ENCODE results near the gene TMEM169.
"Not testable (repeated sequence)": the region's sequence is repeated elsewhere in the genome, so short reads cannot be mapped to it uniquely, and the experiment has no call there.

Gene TMEM169

DNA sequence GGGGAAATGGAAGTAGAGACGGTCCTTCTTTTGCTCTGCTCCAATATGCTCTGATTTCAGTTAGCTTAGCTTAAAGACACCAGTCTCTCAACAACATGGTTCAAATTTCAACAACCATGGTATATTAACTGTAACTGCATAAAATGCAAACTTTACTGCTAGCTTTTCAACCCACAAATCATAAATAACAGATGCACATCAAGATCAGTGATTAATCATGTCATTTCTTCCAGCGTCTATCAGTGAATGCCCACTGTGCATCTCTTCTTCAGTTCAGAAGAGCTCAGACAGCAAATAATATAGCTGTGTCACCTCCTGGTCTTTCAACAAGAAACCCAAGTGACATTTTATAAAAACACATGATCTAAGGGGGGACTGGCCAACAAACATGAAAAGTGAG, 12.7 kb upstream of the TMEM169 start:
- Histone ChIP-seq H3K4me1 (ENCODE audit: control insufficient read depth in 1 of 2, insufficient read depth in 2 of 2, low read length in 2 of 2) (peaks cover 0 to 4% of the 10 kb centered on the region in 2 donors), H3K4me3 (ENCODE audit: low read depth in 1 of 2, low read length in 2 of 2) (no peak overlapping the region), H3K27ac (ENCODE audit: low read depth, low read length) (no peak overlapping the region)

DNA sequence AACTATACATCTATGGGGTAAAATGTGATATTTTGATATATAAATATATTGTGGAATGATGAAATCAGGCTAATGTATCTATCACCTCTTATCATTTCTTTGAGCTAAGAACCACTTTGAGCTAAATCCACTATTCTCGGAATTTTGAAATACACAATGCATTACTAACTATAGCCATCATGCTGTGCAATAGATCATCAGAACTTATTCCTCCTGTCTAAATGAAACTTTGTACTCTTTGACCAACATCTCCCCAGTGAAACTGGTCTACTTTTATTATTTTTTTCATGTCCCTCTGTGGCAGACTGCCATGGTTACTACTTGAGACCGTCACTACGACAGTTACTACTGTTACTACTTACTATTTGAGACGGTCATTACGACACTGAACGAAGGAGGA, 11.5 kb upstream of the TMEM169 start:
- no peaks in the 10 kb centered on the region for H3K9me3 ChIP-seq (ENCODE audit: control insufficient read depth in 1 of 2, low read length in 2 of 2)
- H3K4me1 ChIP-seq (ENCODE audit: control insufficient read depth in 1 of 2, insufficient read depth in 2 of 2, low read length in 2 of 2) = peaks cover 4 to 5% of the 10 kb centered on the region in 2 donors
- H3K4me3 ChIP-seq (ENCODE audit: low read depth in 1 of 2, low read length in 2 of 2) = no peak overlapping the region
- H3K9ac ChIP-seq (ENCODE audit: low read depth in 1 of 2, low read length in 2 of 2) = no peak overlapping the region
- H3K36me3 ChIP-seq (ENCODE audit: control insufficient read depth in 1 of 2, insufficient read depth in 2 of 2, low read length in 2 of 2) = peaks cover 6 to 11% of the 10 kb centered on the region in 2 donors
- H3K27ac ChIP-seq (ENCODE audit: low read depth, low read length) = no peak overlapping the region
- no peaks in the 10 kb centered on the region for H3K27me3 ChIP-seq (ENCODE audit: control insufficient read depth in 1 of 2, insufficient read depth in 2 of 2, low read length in 2 of 2)

More for the DNA sequence above, 12.7 kb upstream of the TMEM169 start:
- Histone ChIP-seq H3K9me3 (ENCODE audit: control insufficient read depth in 1 of 2, low read length in 2 of 2) (no peaks in the 10 kb centered on the region), H3K36me3 (ENCODE audit: control insufficient read depth in 1 of 2, insufficient read depth in 2 of 2, low read length in 2 of 2) (peaks cover 11 to 22% of the 10 kb centered on the region in 2 donors), H3K27me3 (ENCODE audit: control insufficient read depth in 1 of 2, insufficient read depth in 2 of 2, low read length in 2 of 2) (no peaks in the 10 kb centered on the region), H3K9ac (ENCODE audit: low read depth in 1 of 2, low read length in 2 of 2) (no peak overlapping the region)

DNA sequence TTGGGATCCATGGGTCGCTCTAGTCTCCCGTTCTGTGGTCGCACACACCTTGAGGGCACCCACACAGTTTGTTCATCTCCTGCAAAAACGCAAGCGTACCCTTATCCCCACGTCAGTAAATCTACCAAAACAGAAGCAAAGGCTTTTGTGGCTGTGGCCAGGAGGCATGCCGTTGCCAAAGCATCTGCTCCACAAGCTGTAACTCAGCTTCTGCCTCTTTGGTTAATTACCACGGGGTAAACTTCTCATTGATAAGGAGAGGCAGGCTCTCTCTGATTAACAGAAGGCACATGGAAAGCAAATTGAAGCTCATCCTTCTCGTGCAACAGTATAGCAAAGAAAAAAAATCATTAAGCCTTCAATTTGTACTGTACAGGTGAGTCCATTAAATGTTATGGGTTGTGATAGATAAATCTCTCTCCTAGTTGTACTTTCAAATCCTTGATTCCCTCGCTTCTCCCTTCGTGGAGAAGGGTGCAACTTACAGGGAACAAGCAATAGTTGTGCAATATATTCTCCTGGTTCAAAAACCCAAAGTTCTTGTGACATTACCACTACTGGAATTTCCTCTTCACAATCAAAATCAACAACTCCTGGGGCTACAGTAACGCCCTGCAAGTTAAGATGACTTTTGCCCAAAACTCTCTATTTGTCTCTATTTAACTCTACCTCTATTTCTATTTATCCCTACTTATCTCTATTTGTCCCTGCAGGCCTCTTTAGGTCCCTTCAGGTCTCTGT, 10.4 kb upstream of the TMEM169 start:
- no peak overlapping the region for H3K27ac ChIP-seq (ENCODE audit: low read depth, low read length)
- H3K27me3 ChIP-seq (ENCODE audit: control insufficient read depth in 1 of 2, insufficient read depth in 2 of 2, low read length in 2 of 2) = no peaks in the 10 kb centered on the region
- no peak overlapping the region for H3K4me3 ChIP-seq (ENCODE audit: low read depth in 1 of 2, low read length in 2 of 2)

DNA sequence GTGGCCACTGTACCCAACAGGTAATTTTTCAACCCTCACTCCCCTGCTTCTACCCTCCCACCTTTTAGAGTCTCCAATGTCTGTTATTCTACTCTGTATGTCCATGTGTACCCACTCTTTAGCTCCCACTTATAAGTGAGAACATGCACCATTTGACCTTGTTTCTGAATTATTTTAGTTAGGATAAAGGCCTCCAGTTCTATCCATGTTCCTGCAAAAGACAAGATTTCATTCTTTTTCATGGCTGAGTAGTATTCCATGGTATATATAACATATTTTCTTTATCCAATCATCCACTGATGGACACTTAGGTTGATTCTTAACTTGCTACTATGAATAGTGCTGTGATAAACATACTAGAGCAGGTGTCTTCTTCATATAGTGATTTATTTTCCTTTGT, 9.2 kb upstream of the TMEM169 start:
- Histone ChIP-seq H3K9ac (ENCODE audit: low read depth in 1 of 2, low read length in 2 of 2) (no peak overlapping the region), H3K4me1 (ENCODE audit: control insufficient read depth in 1 of 2, insufficient read depth in 2 of 2, low read length in 2 of 2) (peaks cover 8 to 17% of the 10 kb centered on the region in 2 donors), H3K36me3 (ENCODE audit: control insufficient read depth in 1 of 2, insufficient read depth in 2 of 2, low read length in 2 of 2) (peaks cover 0 to 6% of the 10 kb centered on the region in 2 donors), H3K27me3 (ENCODE audit: control insufficient read depth in 1 of 2, insufficient read depth in 2 of 2, low read length in 2 of 2) (no peaks in the 10 kb centered on the region), H3K9me3 (ENCODE audit: control insufficient read depth in 1 of 2, low read length in 2 of 2) (no peaks in the 10 kb centered on the region), H3K4me3 (ENCODE audit: low read depth in 1 of 2, low read length in 2 of 2) (no peak overlapping the region), H3K27ac (ENCODE audit: low read depth, low read length) (no peak overlapping the region)

More for the DNA sequence above, 10.4 kb upstream of the TMEM169 start:
- no peak overlapping the region for H3K9ac ChIP-seq (ENCODE audit: low read depth in 1 of 2, low read length in 2 of 2)
- peaks cover 1 to 6% of the 10 kb centered on the region in 2 donors for H3K36me3 ChIP-seq (ENCODE audit: control insufficient read depth in 1 of 2, insufficient read depth in 2 of 2, low read length in 2 of 2)
- no peaks in the 10 kb centered on the region for H3K9me3 ChIP-seq (ENCODE audit: control insufficient read depth in 1 of 2, low read length in 2 of 2)
- peaks cover 8 to 15% of the 10 kb centered on the region in 2 donors for H3K4me1 ChIP-seq (ENCODE audit: control insufficient read depth in 1 of 2, insufficient read depth in 2 of 2, low read length in 2 of 2)

DNA sequence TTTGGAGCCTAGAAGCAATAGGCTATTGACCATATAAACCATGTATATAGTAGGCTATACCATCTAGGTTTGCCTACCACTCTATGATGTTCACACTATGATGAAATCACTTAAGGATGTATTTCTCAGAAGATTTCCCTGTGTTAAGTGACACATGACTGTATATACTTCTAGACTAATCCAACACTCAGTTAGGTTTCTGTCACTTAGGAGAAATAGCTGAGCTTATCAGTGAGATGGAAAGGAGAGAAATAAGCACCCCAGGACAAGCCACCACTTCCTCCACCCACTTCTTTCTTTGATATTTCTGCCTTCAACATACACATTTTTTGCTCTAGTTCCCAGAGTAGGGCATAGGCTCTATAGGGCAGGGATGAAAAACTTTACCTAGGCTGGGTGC, 7.9 kb upstream of the TMEM169 start:
- Histone ChIP-seq H3K36me3 (ENCODE audit: control insufficient read depth in 1 of 2, insufficient read depth in 2 of 2, low read length in 2 of 2) (peaks cover 0 to 6% of the 10 kb centered on the region in 2 donors), H3K27ac (ENCODE audit: low read depth, low read length) (no peak overlapping the region), H3K9me3 (ENCODE audit: control insufficient read depth in 1 of 2, low read length in 2 of 2) (no peaks in the 10 kb centered on the region), H3K9ac (ENCODE audit: low read depth in 1 of 2, low read length in 2 of 2) (no peak overlapping the region), H3K4me3 (ENCODE audit: low read depth in 1 of 2, low read length in 2 of 2) (no peak overlapping the region), H3K4me1 (ENCODE audit: control insufficient read depth in 1 of 2, insufficient read depth in 2 of 2, low read length in 2 of 2) (peaks cover 10 to 17% of the 10 kb centered on the region in 2 donors), H3K27me3 (ENCODE audit: control insufficient read depth in 1 of 2, insufficient read depth in 2 of 2, low read length in 2 of 2) (no peaks in the 10 kb centered on the region)

DNA sequence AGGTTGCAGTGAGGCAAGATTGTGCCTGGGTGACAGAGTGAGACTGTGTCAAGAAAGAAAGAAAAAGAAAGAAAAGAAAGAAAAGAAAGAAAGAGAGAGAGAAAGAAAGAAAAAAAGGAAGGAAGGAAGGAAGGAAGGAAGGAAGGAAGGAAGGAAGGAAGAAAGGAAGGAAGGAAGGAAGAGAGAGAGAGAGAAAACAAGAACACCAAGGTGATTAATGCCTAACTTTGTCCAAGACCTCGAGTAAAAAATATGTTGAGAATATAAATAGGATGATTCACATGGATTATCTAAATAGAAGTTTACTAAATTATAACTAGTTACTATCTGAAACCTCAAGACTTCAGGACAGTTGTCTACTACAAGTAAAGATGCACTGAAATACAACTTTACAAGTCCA, 7.3 kb upstream of the TMEM169 start:
- H3K9me3 ChIP-seq (ENCODE audit: control insufficient read depth in 1 of 2, low read length in 2 of 2) = no peaks in the 10 kb centered on the region
- peaks cover 10 to 17% of the 10 kb centered on the region in 2 donors for H3K4me1 ChIP-seq (ENCODE audit: control insufficient read depth in 1 of 2, insufficient read depth in 2 of 2, low read length in 2 of 2)
- peaks cover 0 to 6% of the 10 kb centered on the region in 2 donors for H3K36me3 ChIP-seq (ENCODE audit: control insufficient read depth in 1 of 2, insufficient read depth in 2 of 2, low read length in 2 of 2)
- no peak overlapping the region for H3K27ac ChIP-seq (ENCODE audit: low read depth, low read length)
- H3K4me3 ChIP-seq (ENCODE audit: low read depth in 1 of 2, low read length in 2 of 2) = no peak overlapping the region
- no peak overlapping the region for H3K9ac ChIP-seq (ENCODE audit: low read depth in 1 of 2, low read length in 2 of 2)
- H3K27me3 ChIP-seq (ENCODE audit: control insufficient read depth in 1 of 2, insufficient read depth in 2 of 2, low read length in 2 of 2) = no peaks in the 10 kb centered on the region

DNA sequence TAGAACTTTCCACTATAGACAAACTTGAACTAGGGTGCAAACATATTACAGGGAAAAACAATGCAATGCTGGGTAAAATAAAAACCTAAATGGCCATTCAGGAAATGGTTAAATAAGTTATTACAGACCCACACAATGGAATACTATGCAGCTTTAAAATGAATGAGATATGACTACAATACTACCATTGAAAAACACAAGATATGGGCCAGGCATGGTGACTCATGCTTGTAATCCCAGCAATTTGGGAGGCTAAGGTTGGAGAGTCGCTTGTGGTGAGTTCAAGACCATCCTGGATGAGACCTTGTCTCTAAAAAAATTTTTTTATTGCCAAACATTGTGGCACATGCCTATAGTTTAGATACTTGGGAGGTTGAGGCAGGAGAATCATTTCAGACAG, 6.9 kb upstream of the TMEM169 start:
- H3K27me3 ChIP-seq (ENCODE audit: control insufficient read depth in 1 of 2, insufficient read depth in 2 of 2, low read length in 2 of 2) = no peaks in the 10 kb centered on the region
- no peak overlapping the region for H3K4me3 ChIP-seq (ENCODE audit: low read depth in 1 of 2, low read length in 2 of 2)
- H3K27ac ChIP-seq (ENCODE audit: low read depth, low read length) = no peak overlapping the region
- H3K9me3 ChIP-seq (ENCODE audit: control insufficient read depth in 1 of 2, low read length in 2 of 2) = no peaks in the 10 kb centered on the region
- H3K4me1 ChIP-seq (ENCODE audit: control insufficient read depth in 1 of 2, insufficient read depth in 2 of 2, low read length in 2 of 2) = peaks cover 10 to 17% of the 10 kb centered on the region in 2 donors
- H3K36me3 ChIP-seq (ENCODE audit: control insufficient read depth in 1 of 2, insufficient read depth in 2 of 2, low read length in 2 of 2) = peaks cover 0 to 6% of the 10 kb centered on the region in 2 donors
- no peak overlapping the region for H3K9ac ChIP-seq (ENCODE audit: low read depth in 1 of 2, low read length in 2 of 2)

DNA sequence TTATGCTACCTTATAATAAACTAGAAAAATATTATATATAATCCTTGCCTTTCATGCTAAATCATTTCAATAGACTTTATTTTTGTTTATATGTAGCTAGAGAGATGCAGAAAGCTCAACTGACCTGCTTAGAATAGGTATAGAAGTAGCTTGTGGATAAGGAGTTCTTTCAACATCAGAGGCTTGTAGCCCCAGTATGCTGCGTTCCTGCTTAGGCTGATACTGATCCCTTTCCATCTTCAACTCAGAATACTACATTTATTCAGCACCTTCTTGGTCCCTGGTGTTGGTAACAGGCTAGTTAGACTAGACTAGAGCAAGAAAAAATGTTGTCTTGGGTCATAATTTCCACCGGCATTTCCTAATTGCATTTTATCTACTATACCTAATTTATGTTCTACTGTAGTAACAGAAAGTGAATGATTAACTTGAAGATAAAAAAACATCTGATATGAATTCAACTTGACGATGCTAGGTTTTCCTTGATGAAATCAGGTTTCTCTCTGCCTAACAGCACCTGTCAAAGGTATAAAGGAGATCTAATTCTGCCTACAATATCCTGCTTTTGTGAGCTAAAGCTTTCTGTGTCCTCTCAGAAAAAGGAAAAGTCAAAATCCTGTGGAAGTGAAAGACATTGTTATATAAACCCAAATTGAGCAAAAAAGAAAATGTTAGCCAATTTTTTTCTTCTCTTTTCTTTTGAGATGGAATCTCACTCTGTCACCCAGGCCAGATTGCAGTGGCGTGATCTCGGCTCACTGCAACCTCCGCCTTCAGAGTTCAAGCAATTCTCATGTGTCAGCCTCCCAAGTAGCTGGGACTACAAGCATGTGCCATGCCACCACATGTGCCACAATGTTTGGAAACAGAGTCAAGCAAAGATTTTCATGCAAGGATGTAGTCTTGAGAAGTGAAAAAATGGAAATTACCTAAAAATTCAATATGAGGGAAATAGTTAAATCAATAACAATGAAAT, 5.9 kb upstream of the TMEM169 start:
- no peak overlapping the region for H3K27ac ChIP-seq (ENCODE audit: low read depth, low read length)
- H3K36me3 ChIP-seq (ENCODE audit: control insufficient read depth in 1 of 2, insufficient read depth in 2 of 2, low read length in 2 of 2) = peaks cover 0 to 6% of the 10 kb centered on the region in 2 donors
- H3K4me3 ChIP-seq (ENCODE audit: low read depth in 1 of 2, low read length in 2 of 2) = peak overlapping the region in 1 of 2 donors; percentile 1
- no peaks in the 10 kb centered on the region for H3K9me3 ChIP-seq (ENCODE audit: control insufficient read depth in 1 of 2, low read length in 2 of 2)
- H3K4me1 ChIP-seq (ENCODE audit: control insufficient read depth in 1 of 2, insufficient read depth in 2 of 2, low read length in 2 of 2) = peaks cover 10 to 17% of the 10 kb centered on the region in 2 donors
- H3K27me3 ChIP-seq (ENCODE audit: control insufficient read depth in 1 of 2, insufficient read depth in 2 of 2, low read length in 2 of 2) = no peaks in the 10 kb centered on the region
- H3K9ac ChIP-seq (ENCODE audit: low read depth in 1 of 2, low read length in 2 of 2) = no peak overlapping the region

DNA sequence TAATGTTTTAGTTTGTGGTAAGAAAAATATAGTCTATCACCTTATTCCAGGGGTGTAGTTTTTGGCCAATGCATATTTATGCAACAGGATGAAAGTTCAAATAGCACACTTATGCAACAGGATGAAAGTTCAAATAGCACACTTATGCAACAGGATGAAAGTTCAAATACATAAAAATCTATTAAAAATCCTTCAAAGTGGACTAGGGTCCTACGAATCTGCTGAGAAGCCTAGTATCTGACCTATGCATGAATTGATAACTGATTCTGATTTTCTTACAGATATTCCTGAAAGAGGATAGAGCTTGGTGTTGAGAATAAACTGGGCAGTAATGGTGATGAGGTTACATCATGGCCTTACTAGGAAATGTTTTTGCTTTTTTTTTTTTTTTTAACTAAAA, 2.9 kb upstream of the TMEM169 start:
- Histone ChIP-seq H3K4me3 (ENCODE audit: low read depth in 1 of 2, low read length in 2 of 2) (no peak overlapping the region), H3K9ac (ENCODE audit: low read depth in 1 of 2, low read length in 2 of 2) (no peak overlapping the region), H3K4me1 (ENCODE audit: control insufficient read depth in 1 of 2, insufficient read depth in 2 of 2, low read length in 2 of 2) (peaks cover 6 to 30% of the 10 kb centered on the region in 2 donors), H3K27me3 (ENCODE audit: control insufficient read depth in 1 of 2, insufficient read depth in 2 of 2, low read length in 2 of 2) (no peaks in the 10 kb centered on the region), H3K27ac (ENCODE audit: low read depth, low read length) (peak overlapping the region; percentile 56), H3K9me3 (ENCODE audit: control insufficient read depth in 1 of 2, low read length in 2 of 2) (no peaks in the 10 kb centered on the region), H3K36me3 (ENCODE audit: control insufficient read depth in 1 of 2, insufficient read depth in 2 of 2, low read length in 2 of 2) (peaks cover 0 to 4% of the 10 kb centered on the region in 2 donors)

DNA sequence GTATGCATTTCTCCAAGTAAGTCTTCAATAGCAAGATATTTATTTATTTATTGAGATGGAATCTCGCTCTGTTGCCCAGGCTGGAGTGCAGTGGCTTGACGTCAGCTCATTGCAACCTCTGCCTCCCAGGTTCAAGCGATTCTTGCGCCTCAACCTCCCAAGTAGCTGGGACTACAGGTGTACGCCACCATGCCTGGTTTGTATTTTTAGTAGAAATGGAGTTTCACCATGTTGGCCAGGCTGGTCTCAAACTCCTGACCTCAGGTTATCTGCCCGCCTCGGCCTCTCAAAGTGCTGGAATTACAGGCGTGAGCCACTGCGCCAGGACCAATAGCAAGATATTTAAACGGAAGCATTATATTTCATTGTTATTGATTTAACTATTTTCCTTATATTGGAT, 1.7 kb upstream of the TMEM169 start:
- H3K27ac ChIP-seq (ENCODE audit: low read depth, low read length); H3K36me3 ChIP-seq (ENCODE audit: control insufficient read depth in 1 of 2, insufficient read depth in 2 of 2, low read length in 2 of 2); H3K27me3 ChIP-seq (ENCODE audit: control insufficient read depth in 1 of 2, insufficient read depth in 2 of 2, low read length in 2 of 2); H3K9me3 ChIP-seq (ENCODE audit: control insufficient read depth in 1 of 2, low read length in 2 of 2); H3K9ac ChIP-seq (ENCODE audit: low read depth in 1 of 2, low read length in 2 of 2); H3K4me3 ChIP-seq (ENCODE audit: low read depth in 1 of 2, low read length in 2 of 2): not testable (repeated sequence)
- peaks cover 6 to 32% of the 10 kb centered on the region in 2 donors for H3K4me1 ChIP-seq (ENCODE audit: control insufficient read depth in 1 of 2, insufficient read depth in 2 of 2, low read length in 2 of 2)

Measured in duodenal mucosa (tissue), 2 donors.